Testis (tissue), 3 donors: ENCODE measurements around the gene MACROD2. TPM values are rescaled to one million over a fixed set of nuclear protein-coding genes. Genes with fewer than 3 reads are reported as not detected.

ENCODE experiments used
- DNase-seq: peaks from one replicate; pipeline ENCODE4 v3.0.0-alpha.2; 2019
- H3K27ac ChIP-seq, 2 donors: fragments of 200-600 bp; sonication (generic); one replicate each; pipeline ENCODE4 v1.5.1; 2019
- H3K27me3 ChIP-seq: fragments of 200-600 bp; sonication (generic); one replicate; pipeline ENCODE4 v1.5.1; 2019
- H3K36me3 ChIP-seq: fragments of 200-600 bp; sonication (generic); one replicate; pipeline ENCODE4 v1.5.1; 2017; ENCODE audit warnings: low read depth; ENCODE audit errors: missing control alignments
- H3K4me1 ChIP-seq: fragments of 200-600 bp; sonication (generic); one replicate; pipeline ENCODE4 v1.5.1; 2019
- H3K4me3 ChIP-seq, 2 donors: fragments of 200-600 bp; sonication (generic); one replicate each; pipeline ENCODE4 v1.5.1; 2017 to 2019
- H3K9me3 ChIP-seq: fragments of 200-600 bp; sonication (generic); one replicate; pipeline ENCODE4 v1.5.1; 2017
- CTCF ChIP-seq, 3 experiments: fragments of 450-650 bp in 2 of 3; fragments of 200-600 bp in 1 of 3; sonication (generic) in 1 of 3; IDR thresholded peaks; one replicate each; pipeline ENCODE4 v1.5.1; 2016 to 2019; ENCODE audit warnings: antibody characterized with exemption in 3 of 3, mild to moderate bottlenecking in 2 of 3, moderate library complexity in 1 of 3
- POLR2A ChIP-seq: fragments of 450-650 bp; IDR thresholded peaks from one replicate; pipeline ENCODE4 v1.6.1; 2017; ENCODE audit warnings: antibody characterized with exemption, mild to moderate bottlenecking, moderate library complexity
- WGBS, 2 donors: methylation state at CpG; one replicate each; pipeline ENCODE4 v1.1.5; 2018; 5-methylcytosine and 5-hydroxymethylcytosine counted together
- intact Hi-C: fragments of 100-400 bp; cut with DNase I; formaldehyde crosslinking; loops from one replicate; pipeline ENCODE4 v1.15.1; 2023; ENCODE audit warnings: low total_unique reads
- polyA plus RNA-seq: library from polyadenylated mRNA; stranded (reverse); fragments of 350-450 nt; fragmentation: Illumina TruSeq; extraction: RNeasy Lipid Tissue Mini Kit (QIAGEN cat#74804); gene quantifications from one replicate; pipeline ENCODE4 v1.2.3, GENCODE V29; 2014; ENCODE audit warnings: low read depth, low replicate concordance; ENCODE audit not compliant: insufficient read depth
- total RNA-seq, 2 donors: library from RNA; depleted of rRNA; stranded (reverse); fragments of >200 nt; gene quantifications; one replicate each; pipeline ENCODE4 v1.2.3, GENCODE V29; 2016

The MACROD2 gene
- total and polyA plus RNA-seq, 3 donors from 2014 or later = 12.6 to 20.6 (median 16.8) TPM

GRCh38 chr20:14343491-14344065 is 348.3 kb downstream of the MACROD2 start:
- 73 to 77% methylated on average over 2 of the region's 2 CpGs for WGBS, 2 donors
- Histone ChIP-seq H3K9me3 (no peaks in the 10 kb centered on the region), H3K36me3 (no peaks in the 10 kb centered on the region), H3K4me3 (no peak overlapping the region), H3K27ac (no peak overlapping the region), H3K4me1 (no peaks in the 10 kb centered on the region), H3K27me3 (no peaks in the 10 kb centered on the region)
- intact Hi-C loops = no loop called here
- TF ChIP-seq CTCF (IDR thresholded peaks at IDR 0.05) = no peak
- no peak for TF ChIP-seq POLR2A
- DNase-seq = no peak

- Histone ChIP-seq H3K27ac (no peak overlapping the region), H3K4me1 (no peaks in the 10 kb centered on the region), H3K36me3 (no peaks in the 10 kb centered on the region), H3K27me3 (no peaks in the 10 kb centered on the region), H3K4me3 (no peak overlapping the region), H3K9me3 (no peaks in the 10 kb centered on the region)
- intact Hi-C loops = no loop called here
- no peak for TF ChIP-seq POLR2A
- no peak for TF ChIP-seq CTCF (IDR thresholded peaks at IDR 0.05)
- 53 to 66% methylated on average over 1 of the region's 1 CpG for WGBS, 2 donors
- DNase-seq = no peak
Observed at GRCh38 chr20:14344746-14345145, 349.4 kb downstream of the MACROD2 start.

GRCh38 chr20:14355791-14356190 is 360.5 kb downstream of the MACROD2 start:
- H3K4me1 ChIP-seq = no peaks in the 10 kb centered on the region
- DNase-seq = no peak
- H3K36me3 ChIP-seq = no peaks in the 10 kb centered on the region
- H3K9me3 ChIP-seq = no peaks in the 10 kb centered on the region
- 33 to 47% methylated on average over 1 of the region's 1 CpG for WGBS, 2 donors
- intact Hi-C loops = no loop called here
- no peaks in the 10 kb centered on the region for H3K27me3 ChIP-seq
- H3K27ac ChIP-seq = no peak overlapping the region
- H3K4me3 ChIP-seq = no peak overlapping the region
- TF ChIP-seq CTCF (IDR thresholded peaks at IDR 0.05) (no peak), POLR2A (no peak)

GRCh38 chr20:14360416-14360815 is 365.1 kb downstream of the MACROD2 start:
- H3K27ac ChIP-seq = no peak overlapping the region
- DNase-seq = no peak
- no peaks in the 10 kb centered on the region for H3K27me3 ChIP-seq
- intact Hi-C loops = no loop called here
- no peak overlapping the region for H3K4me3 ChIP-seq
- H3K4me1 ChIP-seq = no peaks in the 10 kb centered on the region
- no peaks in the 10 kb centered on the region for H3K9me3 ChIP-seq
- TF ChIP-seq CTCF (IDR thresholded peaks at IDR 0.05) = no peak
- no peak for TF ChIP-seq POLR2A
- no peaks in the 10 kb centered on the region for H3K36me3 ChIP-seq
